GM18505 (cell line): ENCODE data around the gene SAFB2.

Experiments
- ATAC-seq: cut with Tn5 transposase; IDR thresholded peaks from one replicate; pipeline ENCODE4 v1.9.1; 2021; ENCODE audit not compliant: unreplicated experiment
- POLR2A ChIP-seq: IDR thresholded peaks from 4 replicates; pipeline ENCODE4 v1.6.1; 2011; ENCODE audit warnings: borderline replicate concordance; ENCODE audit not compliant: insufficient read depth, insufficient read length; ENCODE audit errors: extremely low read depth

SAFB2 gene

GRCh38 chr19:5590151-5590864 lies 32.3 kb downstream of the SAFB2 start:
- no peak for TF ChIP-seq POLR2A
- ATAC-seq, result no peak

- no peak for ATAC-seq
- TF ChIP-seq POLR2A, result no peak
Measured at GRCh38 chr19:5588906-5589676, 33.5 kb downstream of the SAFB2 start.

GRCh38 chr19:5588441-5588840 lies 34.1 kb downstream of the SAFB2 start:
- ATAC-seq, result no peak
- no peak for TF ChIP-seq POLR2A

GRCh38 chr19:5587661-5588060 lies 34.9 kb downstream of the SAFB2 start:
- no peak for ATAC-seq
- TF ChIP-seq POLR2A, result no peak

- ATAC-seq, result no peak
- TF ChIP-seq POLR2A, result no peak
Measured at GRCh38 chr19:5587071-5587455, 35.5 kb downstream of the SAFB2 start.

GRCh38 chr19:5586300-5587070 lies 36.1 kb downstream of the SAFB2 start:
- TF ChIP-seq POLR2A, result no peak
- no peak for ATAC-seq

- no peak for TF ChIP-seq POLR2A
- no peak for ATAC-seq
Measured at GRCh38 chr19:5585461-5586299, 36.9 kb downstream of the SAFB2 start.

- TF ChIP-seq POLR2A, result no peak
- no peak for ATAC-seq
Measured at GRCh38 chr19:5580161-5580571, 42.4 kb downstream of the SAFB2 start.

GRCh38 chr19:5579697-5580096 lies 42.9 kb downstream of the SAFB2 start:
- no peak for TF ChIP-seq POLR2A
- ATAC-seq, result no peak

- no peak for ATAC-seq
- TF ChIP-seq POLR2A, result no peak
Measured at GRCh38 chr19:5579286-5579685, 43.3 kb downstream of the SAFB2 start.

- no peak for TF ChIP-seq POLR2A
- no peak for ATAC-seq
Measured at GRCh38 chr19:5578097-5578846, 44.3 kb downstream of the SAFB2 start.

GRCh38 chr19:5575590-5575989 lies 47.0 kb downstream of the SAFB2 start:
- ATAC-seq, result no peak
- TF ChIP-seq POLR2A, result no peak
